Epithelial cell of proximal tubule (primary cell): Measurements from ENCODE around the gene ZNF302. TPM values are rescaled to one million over a fixed set of nuclear protein-coding genes. Genes with fewer than 3 reads are reported as not detected.

Source experiments
- DNase-seq: peaks from one replicate; pipeline ENCODE4 v3.0.0-alpha.2; 2011; ENCODE audit warnings: low read depth
- H3K4me3 ChIP-seq: 2 replicates; pipeline ENCODE4 v1.5.1; 2011; ENCODE audit warnings: low read depth, mild to moderate bottlenecking, low read length
- total RNA-seq: library from RNA; depleted of rRNA; stranded (reverse); fragments of >200 nt; gene quantifications from 2 replicates; pipeline ENCODE4 v1.2.3, GENCODE V29; 2015
- TF ChIP-seq, protein P1 (sequence below): conservative IDR thresholded peaks from 2 replicates; pipeline ENCODE4 v1.5.1; 2012; ENCODE audit warnings: low read depth, mild to moderate bottlenecking, low read length

The ZNF302 gene
- total RNA-seq, 1 donor from 2014 or later: 10.5 TPM

DNA sequence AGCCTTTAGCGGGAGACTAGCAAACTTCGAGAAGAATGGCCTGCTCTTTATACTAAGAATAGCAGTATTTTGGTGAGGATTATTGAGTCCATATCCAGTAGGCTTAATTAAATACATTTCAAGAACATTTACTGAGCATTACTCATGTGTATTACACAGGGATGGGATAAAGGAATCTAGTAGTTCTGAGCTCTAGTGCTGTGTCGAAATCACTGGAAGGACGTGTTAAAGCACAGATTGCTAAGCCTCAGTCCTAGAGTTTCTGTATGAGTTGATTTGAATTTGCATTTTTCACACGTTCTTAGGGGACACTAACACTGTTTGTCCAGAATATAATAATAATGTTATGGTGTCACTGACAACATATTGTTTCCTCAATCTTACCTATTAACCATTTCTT lies 9.0 kb downstream of the ZNF302 start:
- no peak for DNase-seq
- TF ChIP-seq, protein P1, sequence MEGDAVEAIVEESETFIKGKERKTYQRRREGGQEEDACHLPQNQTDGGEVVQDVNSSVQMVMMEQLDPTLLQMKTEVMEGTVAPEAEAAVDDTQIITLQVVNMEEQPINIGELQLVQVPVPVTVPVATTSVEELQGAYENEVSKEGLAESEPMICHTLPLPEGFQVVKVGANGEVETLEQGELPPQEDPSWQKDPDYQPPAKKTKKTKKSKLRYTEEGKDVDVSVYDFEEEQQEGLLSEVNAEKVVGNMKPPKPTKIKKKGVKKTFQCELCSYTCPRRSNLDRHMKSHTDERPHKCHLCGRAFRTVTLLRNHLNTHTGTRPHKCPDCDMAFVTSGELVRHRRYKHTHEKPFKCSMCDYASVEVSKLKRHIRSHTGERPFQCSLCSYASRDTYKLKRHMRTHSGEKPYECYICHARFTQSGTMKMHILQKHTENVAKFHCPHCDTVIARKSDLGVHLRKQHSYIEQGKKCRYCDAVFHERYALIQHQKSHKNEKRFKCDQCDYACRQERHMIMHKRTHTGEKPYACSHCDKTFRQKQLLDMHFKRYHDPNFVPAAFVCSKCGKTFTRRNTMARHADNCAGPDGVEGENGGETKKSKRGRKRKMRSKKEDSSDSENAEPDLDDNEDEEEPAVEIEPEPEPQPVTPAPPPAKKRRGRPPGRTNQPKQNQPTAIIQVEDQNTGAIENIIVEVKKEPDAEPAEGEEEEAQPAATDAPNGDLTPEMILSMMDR: no peak
- no peak overlapping the region for H3K4me3 ChIP-seq

DNA sequence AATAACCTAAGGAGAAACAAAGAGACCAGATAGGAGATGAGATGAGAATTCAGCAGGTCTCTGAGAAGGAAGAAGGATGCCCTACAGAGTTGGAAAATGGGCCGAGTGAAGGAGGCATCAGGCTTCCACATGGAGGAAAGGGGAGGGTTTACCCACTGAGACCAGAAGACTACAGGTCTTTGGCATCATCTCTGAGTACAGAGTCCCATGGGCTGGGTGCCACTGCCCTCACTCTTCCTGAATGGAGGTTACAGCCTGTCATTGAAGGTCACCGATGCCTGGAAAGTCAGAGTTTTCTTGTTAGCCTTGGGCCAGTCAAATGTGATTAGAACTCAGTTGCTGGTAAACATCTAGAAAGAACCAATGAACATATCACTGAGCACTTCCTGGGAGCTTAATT lies 9.9 kb downstream of the ZNF302 start:
- H3K4me3 ChIP-seq: no peak overlapping the region
- TF ChIP-seq, protein P1: no peak
- no peak for DNase-seq

DNA sequence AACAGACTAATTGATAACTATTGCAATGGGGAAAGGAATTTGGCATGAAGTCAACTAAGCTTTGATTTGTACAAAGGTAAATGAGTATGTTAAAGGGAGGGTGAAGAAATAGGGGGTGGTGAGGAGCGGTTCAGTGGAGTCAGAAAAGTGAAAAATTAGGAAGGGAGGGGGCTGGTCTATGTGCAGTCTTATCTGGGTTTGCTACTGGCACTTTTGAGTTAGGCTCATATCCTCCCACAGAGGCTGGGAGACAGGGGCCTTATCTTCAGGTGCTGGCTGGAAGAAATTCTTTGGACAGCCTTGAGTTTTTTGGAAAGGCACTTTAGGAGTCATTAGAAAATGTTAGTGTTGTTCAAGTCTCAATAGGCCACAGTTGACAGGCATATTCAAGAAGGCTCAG lies 11.1 kb downstream of the ZNF302 start:
- no peak overlapping the region for H3K4me3 ChIP-seq
- DNase-seq: no peak
- TF ChIP-seq, protein P1: no peak

DNA sequence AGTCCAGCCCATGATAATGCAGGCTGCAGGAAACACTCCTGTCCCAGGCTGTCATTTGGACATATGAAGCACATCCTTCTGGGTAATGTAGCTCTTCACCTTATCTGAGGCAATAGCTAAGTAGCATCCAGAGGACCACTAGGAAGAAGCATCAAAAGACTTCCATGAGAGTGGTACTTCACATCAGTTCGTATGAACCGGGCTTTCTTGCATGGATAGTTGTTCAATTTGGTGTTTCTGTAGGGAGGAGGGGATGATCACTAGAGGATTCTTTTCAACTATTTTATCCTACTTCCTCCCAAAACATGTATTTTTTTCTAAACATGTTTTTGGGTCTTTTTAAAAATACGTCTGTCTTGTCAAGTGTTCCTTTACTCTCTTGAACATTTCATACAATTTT lies 12.9 kb downstream of the ZNF302 start:
- TF ChIP-seq, protein P1: no peak
- no peak overlapping the region for H3K4me3 ChIP-seq
- DNase-seq: no peak

DNA sequence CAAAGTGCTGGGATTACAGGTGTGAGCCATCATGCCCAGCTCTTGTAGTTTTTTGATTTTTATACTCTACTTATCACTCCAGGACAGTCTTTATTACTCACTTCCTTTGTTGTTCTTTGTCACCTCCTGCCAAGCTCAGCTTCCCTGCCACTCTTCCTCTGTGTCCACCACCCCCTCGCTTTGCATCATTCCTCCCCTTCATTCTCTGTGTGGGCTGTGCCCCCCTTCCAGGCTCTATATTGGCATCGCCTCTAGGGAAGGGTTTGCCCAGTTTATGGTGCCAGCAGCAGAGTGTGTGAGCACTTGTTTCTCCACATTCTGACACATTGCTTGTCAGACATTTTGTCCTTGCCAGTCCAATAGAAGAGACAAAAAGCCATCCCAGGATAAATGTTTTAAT lies 15.1 kb downstream of the ZNF302 start:
- DNase-seq: no peak
- H3K4me3 ChIP-seq: no peak overlapping the region
- TF ChIP-seq, protein P1: no peak

DNA sequence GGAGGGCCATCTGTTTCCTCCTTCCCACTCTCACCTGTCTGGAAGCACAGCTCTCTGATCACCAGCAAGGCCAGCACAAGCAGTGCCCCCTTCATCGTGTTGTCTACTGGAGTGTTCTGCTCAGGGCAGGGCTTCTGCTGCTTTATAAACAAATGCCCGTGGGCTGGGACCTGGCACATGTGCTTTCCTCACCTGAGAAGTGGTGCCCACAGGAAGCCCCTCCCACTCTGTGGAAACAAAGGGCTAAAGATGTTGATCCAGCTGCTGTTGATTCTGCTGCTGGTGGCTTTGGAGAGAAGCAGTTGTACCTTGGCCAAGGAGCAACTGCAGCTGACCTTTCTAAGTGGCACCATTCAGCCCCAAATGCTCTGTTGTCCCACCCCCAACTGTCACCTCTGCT lies 30.2 kb downstream of the ZNF302 start:
- no peak overlapping the region for H3K4me3 ChIP-seq
- TF ChIP-seq, protein P1: no peak
- DNase-seq: no peak

DNA sequence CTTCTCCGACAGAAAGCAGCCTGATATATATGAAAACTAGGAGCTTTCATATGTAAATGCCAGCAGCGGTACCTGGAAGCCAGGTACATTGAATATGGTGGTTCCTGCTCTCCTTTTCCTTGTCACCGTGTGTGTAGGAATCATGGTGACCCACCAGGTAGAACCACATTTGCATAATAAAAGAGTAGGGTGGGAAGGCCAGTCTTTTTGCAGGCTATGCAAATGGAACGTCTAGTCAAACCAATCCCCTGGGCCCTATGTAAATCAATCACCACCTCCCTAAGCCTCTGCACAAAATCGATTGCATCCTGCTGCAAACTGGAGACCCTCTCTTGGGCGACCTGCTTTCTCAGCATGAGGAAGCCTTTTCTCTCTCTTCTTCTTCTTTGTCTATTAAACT lies 34.4 kb downstream of the ZNF302 start:
- TF ChIP-seq, protein P1: no peak
- H3K4me3 ChIP-seq: no peak overlapping the region
- DNase-seq: no peak
